Measurements from ENCODE around the gene PEX5. TPM values are rescaled to one million over a fixed set of nuclear protein-coding genes. Genes with fewer than 3 reads are reported as not detected.

The PEX5 gene
- total RNA-seq, 1 donor from 2014 or later, result 21.5 TPM

DNA sequence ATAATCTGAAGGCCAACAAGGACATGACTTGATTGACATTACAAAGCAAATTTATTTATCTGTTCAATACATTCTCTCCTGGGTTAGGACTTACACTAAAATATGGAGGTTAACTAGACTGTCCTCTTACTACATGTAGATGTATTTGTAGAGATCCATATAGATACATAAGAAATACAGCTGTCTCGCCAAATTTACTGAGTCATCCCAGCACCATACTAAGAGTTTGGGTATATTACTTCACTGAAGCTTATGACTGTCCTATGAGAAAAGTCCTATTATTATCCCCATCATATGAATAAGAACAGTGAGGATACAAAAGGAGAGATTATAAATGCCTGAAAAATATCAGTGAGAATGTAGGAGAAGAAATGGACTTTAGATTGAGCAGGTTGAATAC lies 69.6 kb downstream of the PEX5 start:
- Histone ChIP-seq H3K4me2 (ENCODE audit: low read length) (no peak overlapping the region), H4K20me1 (ENCODE audit: insufficient read depth, low read length) (no peaks in the 10 kb centered on the region), H3K4me1 (ENCODE audit: insufficient read depth, low read length) (no peaks in the 10 kb centered on the region), H3K27ac (ENCODE audit: low read depth, low read length) (no peak overlapping the region), H3K36me3 (ENCODE audit: insufficient read depth, low read length) (no peaks in the 10 kb centered on the region), H2AFZ (ENCODE audit: low read depth, low read length) (no peak overlapping the region), H3K27me3 (ENCODE audit: insufficient read depth, low read length) (no peaks in the 10 kb centered on the region), H3K9ac (ENCODE audit: low read length) (no peak overlapping the region), H3K9me3 (ENCODE audit: insufficient read depth, low read depth, low read length) (no peaks in the 10 kb centered on the region), H3K79me2 (ENCODE audit: insufficient read depth, low read length) (no peaks in the 10 kb centered on the region), H3K4me3 (ENCODE audit: insufficient read depth, low read depth, low read length) (no peak overlapping the region)
- Mint-ChIP-seq H3K36me3 (ENCODE audit: low read depth, unreplicated experiment) (no peaks in the 10 kb centered on the region), H3K27me3 (ENCODE audit: low read depth, unreplicated experiment) (peaks cover 2% of the 10 kb centered on the region), H3K9me3 (ENCODE audit: unreplicated experiment) (no peaks in the 10 kb centered on the region), H3K4me1 (ENCODE audit: low read depth, unreplicated experiment) (no peaks in the 10 kb centered on the region), H3K4me3 (ENCODE audit: unreplicated experiment) (no peak overlapping the region), H3K27ac (ENCODE audit: unreplicated experiment) (no peak overlapping the region)
- no peak for DNase-seq (ENCODE audit: low read depth)
- no peak for TF ChIP-seq EZH2 (IDR thresholded peaks at IDR 0.05; ENCODE audit: insufficient read depth, low read length)
- TF ChIP-seq, protein P1, sequence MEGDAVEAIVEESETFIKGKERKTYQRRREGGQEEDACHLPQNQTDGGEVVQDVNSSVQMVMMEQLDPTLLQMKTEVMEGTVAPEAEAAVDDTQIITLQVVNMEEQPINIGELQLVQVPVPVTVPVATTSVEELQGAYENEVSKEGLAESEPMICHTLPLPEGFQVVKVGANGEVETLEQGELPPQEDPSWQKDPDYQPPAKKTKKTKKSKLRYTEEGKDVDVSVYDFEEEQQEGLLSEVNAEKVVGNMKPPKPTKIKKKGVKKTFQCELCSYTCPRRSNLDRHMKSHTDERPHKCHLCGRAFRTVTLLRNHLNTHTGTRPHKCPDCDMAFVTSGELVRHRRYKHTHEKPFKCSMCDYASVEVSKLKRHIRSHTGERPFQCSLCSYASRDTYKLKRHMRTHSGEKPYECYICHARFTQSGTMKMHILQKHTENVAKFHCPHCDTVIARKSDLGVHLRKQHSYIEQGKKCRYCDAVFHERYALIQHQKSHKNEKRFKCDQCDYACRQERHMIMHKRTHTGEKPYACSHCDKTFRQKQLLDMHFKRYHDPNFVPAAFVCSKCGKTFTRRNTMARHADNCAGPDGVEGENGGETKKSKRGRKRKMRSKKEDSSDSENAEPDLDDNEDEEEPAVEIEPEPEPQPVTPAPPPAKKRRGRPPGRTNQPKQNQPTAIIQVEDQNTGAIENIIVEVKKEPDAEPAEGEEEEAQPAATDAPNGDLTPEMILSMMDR (IDR thresholded peaks at IDR 0.05; ENCODE audit: insufficient read depth, low read depth, low read length), result no peak
- FAIRE-seq, result no peak

Other genes with a start within 250 kb of the PEX5 start
- gene RNU7-1, start 245.9 kb upstream of the PEX5 start, total RNA-seq, result not detected in 2 replicates
- 117 and 123 TPM in 2 replicates for gene C12orf57, start 245.7 kb upstream of the PEX5 start, total RNA-seq
- gene PTPN6, start 238.3 kb upstream of the PEX5 start, total RNA-seq, result 5.2 and 8.9 TPM in 2 replicates
- gene PHB2, start 219.0 kb upstream of the PEX5 start, total RNA-seq, result 171 and 176 TPM in 2 replicates
- 38.6 and 39.1 TPM in 2 replicates for gene EMG1, start 218.8 kb upstream of the PEX5 start, total RNA-seq
- 26.2 and 27.6 TPM in 2 replicates for gene LPCAT3, start 171.2 kb upstream of the PEX5 start, total RNA-seq
- gene C1S, start 129.0 kb upstream of the PEX5 start, total RNA-seq, result 5.2 and 6.2 TPM in 2 replicates
- 0.86 and 1.6 TPM in 2 replicates for gene C1R, start 97.2 kb upstream of the PEX5 start, total RNA-seq
- 11.0 and 12.1 TPM in 2 replicates for gene C1RL, start 80.5 kb upstream of the PEX5 start, total RNA-seq
- not detected in 2 replicates for gene RBP5, start 60.8 kb upstream of the PEX5 start, total RNA-seq
- 26.7 and 29.6 TPM in 2 replicates for gene CLSTN3, start 59.3 kb upstream of the PEX5 start, total RNA-seq
- not detected in 2 replicates for gene ACSM4, start 114.4 kb downstream of the PEX5 start, total RNA-seq